Endothelial cell (in vitro differentiated cells): ENCODE results near the gene C1orf52. TPM values are rescaled to one million over a fixed set of nuclear protein-coding genes. Genes with fewer than 3 reads are reported as not detected.

ENCODE experiments used
- DNase-seq: peaks from one replicate; pipeline ENCODE4 v3.0.0; 2021; ENCODE audit warnings: low spot score
- H3K27ac Mint-ChIP-seq: one replicate; pipeline ENCODE4 v1.8.0; 2021; ENCODE audit warnings: mixed read lengths, inconsistent platforms; ENCODE audit not compliant: unreplicated experiment
- H3K27me3 Mint-ChIP-seq: one replicate; pipeline ENCODE4 v1.8.0; 2021; ENCODE audit warnings: mild to moderate bottlenecking, moderate library complexity, mixed read lengths, inconsistent platforms; ENCODE audit not compliant: unreplicated experiment
- H3K36me3 Mint-ChIP-seq: one replicate; pipeline ENCODE4 v1.8.0; 2021; ENCODE audit warnings: mild to moderate bottlenecking, low read depth, mixed read lengths, inconsistent platforms; ENCODE audit not compliant: unreplicated experiment
- H3K4me1 Mint-ChIP-seq: one replicate; pipeline ENCODE4 v1.8.0; 2021; ENCODE audit warnings: mild to moderate bottlenecking, mixed read lengths, inconsistent platforms; ENCODE audit not compliant: unreplicated experiment
- H3K4me3 Mint-ChIP-seq: one replicate; pipeline ENCODE4 v1.8.0; 2021; ENCODE audit warnings: mild to moderate bottlenecking, mixed read lengths, inconsistent platforms; ENCODE audit not compliant: unreplicated experiment
- H3K9me3 Mint-ChIP-seq: one replicate; pipeline ENCODE4 v1.8.0; 2021; ENCODE audit warnings: mixed read lengths, inconsistent platforms; ENCODE audit not compliant: unreplicated experiment
- CTCF ChIP-seq: fragments of 200-600 bp; sonication (generic); IDR thresholded peaks from one replicate; pipeline ENCODE4 v1.5.0; 2021; ENCODE audit warnings: antibody characterized with exemption; ENCODE audit not compliant: unreplicated experiment
- total RNA-seq: library from RNA; stranded (reverse); fragmentation: NEBNext Ultra II Directional; extraction: Animal tissue kit (Norgen Biotek cat#: 25700); gene quantifications from one replicate; pipeline ENCODE4 v1.2.1, GENCODE V29; 2021; ENCODE audit not compliant: unreplicated experiment

C1orf52 gene
- total RNA-seq, 1 donor from 2014 or later: 37.7 TPM

DNA sequence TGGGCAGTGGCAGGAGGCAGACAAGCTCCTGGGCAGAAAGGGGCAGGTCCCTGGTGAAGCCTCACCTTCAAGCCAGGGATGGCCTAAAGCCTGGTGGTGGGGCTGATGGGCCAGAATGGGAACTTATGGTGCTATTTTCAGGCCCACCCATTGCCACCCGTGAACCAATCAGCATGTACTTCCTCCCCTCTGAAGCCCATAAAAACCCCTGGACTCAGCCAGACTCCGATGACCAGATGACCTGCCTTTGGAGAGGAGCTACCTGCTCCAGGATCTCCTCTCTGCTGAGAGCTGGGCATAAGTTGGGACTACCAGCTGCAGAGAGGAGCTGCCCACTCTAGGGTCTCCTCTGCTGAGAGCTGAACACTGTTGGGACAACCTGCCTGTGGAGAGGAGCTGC is 24.7 kb upstream of the C1orf52 start:
- Mint-ChIP-seq H3K27ac (no peak overlapping the region), H3K4me3 (no peak overlapping the region), H3K4me1 (no peaks in the 10 kb centered on the region), H3K27me3 (peaks cover 5% of the 10 kb centered on the region), H3K9me3 (no peaks in the 10 kb centered on the region), H3K36me3 (no peaks in the 10 kb centered on the region)
- TF ChIP-seq CTCF: no peak
- DNase-seq: no peak

GRCh38 chr1:85283475-85284199 is 24.2 kb upstream of the C1orf52 start:
- no peaks in the 10 kb centered on the region for H3K9me3 Mint-ChIP-seq
- H3K27ac Mint-ChIP-seq: no peak overlapping the region
- peaks cover 5% of the 10 kb centered on the region for H3K27me3 Mint-ChIP-seq
- H3K36me3 Mint-ChIP-seq: no peaks in the 10 kb centered on the region
- no peak overlapping the region for H3K4me3 Mint-ChIP-seq
- no peak for DNase-seq
- H3K4me1 Mint-ChIP-seq: no peaks in the 10 kb centered on the region
- TF ChIP-seq CTCF: no peak

DNA sequence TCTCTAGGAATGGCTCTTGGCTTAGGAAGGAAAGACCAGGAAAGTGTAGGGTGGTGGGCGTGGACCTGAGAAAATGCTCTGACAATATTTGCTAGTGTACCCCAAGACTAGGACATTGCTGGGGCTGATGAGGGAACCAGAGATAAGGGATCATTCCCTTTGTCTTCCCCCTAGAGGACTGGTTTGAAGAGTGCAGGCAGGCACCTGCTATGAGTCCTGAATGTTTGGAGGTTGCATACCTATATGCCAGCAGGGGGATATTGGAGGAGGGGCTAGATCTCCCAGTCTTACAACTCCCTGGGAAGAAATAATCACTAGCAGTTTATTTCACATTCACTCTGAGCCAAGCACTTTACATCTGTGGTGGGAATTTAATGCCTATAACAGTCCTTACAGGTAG is 23.0 kb upstream of the C1orf52 start:
- Mint-ChIP-seq H3K27ac (no peak overlapping the region), H3K36me3 (no peaks in the 10 kb centered on the region), H3K9me3 (no peaks in the 10 kb centered on the region), H3K4me1 (no peaks in the 10 kb centered on the region), H3K27me3 (peaks cover 5% of the 10 kb centered on the region), H3K4me3 (no peak overlapping the region)
- no peak for TF ChIP-seq CTCF
- DNase-seq: no peak

GRCh38 chr1:85280636-85281035 is 21.2 kb upstream of the C1orf52 start:
- H3K9me3 Mint-ChIP-seq: no peaks in the 10 kb centered on the region
- H3K4me3 Mint-ChIP-seq: no peak overlapping the region
- TF ChIP-seq CTCF: no peak
- DNase-seq: no peak
- no peaks in the 10 kb centered on the region for H3K36me3 Mint-ChIP-seq
- H3K27ac Mint-ChIP-seq: no peak overlapping the region
- H3K27me3 Mint-ChIP-seq: peaks cover 9% of the 10 kb centered on the region
- H3K4me1 Mint-ChIP-seq: peaks cover 4% of the 10 kb centered on the region

- peaks cover 11% of the 10 kb centered on the region for H3K27me3 Mint-ChIP-seq
- H3K4me1 Mint-ChIP-seq: peaks cover 12% of the 10 kb centered on the region
- H3K27ac Mint-ChIP-seq: no peak overlapping the region
- no peak overlapping the region for H3K4me3 Mint-ChIP-seq
- no peaks in the 10 kb centered on the region for H3K36me3 Mint-ChIP-seq
- DNase-seq: no peak
- TF ChIP-seq CTCF: no peak
- no peaks in the 10 kb centered on the region for H3K9me3 Mint-ChIP-seq
Measured at GRCh38 chr1:85279458-85280080, 20.1 kb upstream of the C1orf52 start.
